GM06990 (cell line): Measurements from ENCODE around the gene NFKBIB.

Experiments
- DNase-seq: peaks from one replicate; pipeline ENCODE4 v3.0.0-alpha.2; 2011; ENCODE audit not compliant: insufficient read length; ENCODE audit errors: extremely low read depth
- H3K27me3 ChIP-seq: replicated peaks from 2 replicates; pipeline ENCODE4 v1.6.0; 2011; ENCODE audit warnings: low read length; ENCODE audit not compliant: control insufficient read depth, insufficient read depth
- H3K36me3 ChIP-seq: 2 replicates; pipeline ENCODE4 v1.5.1; 2011; ENCODE audit warnings: low read length; ENCODE audit not compliant: control insufficient read depth, insufficient read depth
- H3K4me3 ChIP-seq: replicated peaks from 2 replicates; pipeline ENCODE4 v1.5.1; 2011; ENCODE audit warnings: low read depth, mild to moderate bottlenecking, control low read depth, low read length
- TF ChIP-seq, protein P1 (sequence below): IDR thresholded peaks from 2 replicates; pipeline ENCODE4 v1.5.1; 2011; ENCODE audit warnings: low read length, control low read depth, mild to moderate bottlenecking, inconsistent platforms; ENCODE audit not compliant: insufficient read depth, poor library complexity, severe bottlenecking

Gene NFKBIB

DNA sequence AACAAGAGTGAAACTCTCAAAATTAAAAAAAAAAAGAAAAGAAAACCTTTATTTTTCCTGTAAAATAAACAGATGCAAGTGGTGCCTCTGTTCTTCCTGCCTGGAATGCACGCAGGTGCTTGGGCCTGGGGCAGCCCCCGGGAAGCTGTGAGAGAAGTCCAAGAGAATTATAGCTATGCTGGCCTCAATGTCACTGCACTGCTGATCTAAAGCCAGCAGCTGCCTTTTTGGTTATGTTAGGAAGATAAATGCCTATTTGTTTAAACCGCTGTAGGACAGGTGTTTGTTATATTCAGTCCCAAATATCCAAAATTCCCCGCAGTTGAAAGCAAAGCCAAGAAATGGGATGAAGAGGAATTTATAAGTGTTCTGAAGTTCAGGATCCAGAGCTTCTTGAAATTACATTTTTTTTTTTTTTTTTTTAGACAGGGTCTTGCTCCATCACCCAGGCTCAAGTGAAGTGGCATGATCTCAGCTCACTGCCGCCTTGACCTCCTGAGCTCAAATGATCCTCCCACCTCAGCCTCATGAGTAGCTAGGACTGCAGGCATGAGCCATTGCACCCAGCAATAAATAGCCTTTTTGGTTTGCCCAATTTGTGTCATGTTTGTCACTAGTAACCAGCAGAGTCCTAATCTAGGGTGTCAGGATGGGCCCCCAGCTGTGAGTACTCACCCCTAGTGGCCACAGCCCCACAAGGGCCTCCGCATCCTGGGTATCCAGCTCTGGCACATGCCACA lies 23.9 kb upstream of the NFKBIB start:
- no peak for DNase-seq

DNA sequence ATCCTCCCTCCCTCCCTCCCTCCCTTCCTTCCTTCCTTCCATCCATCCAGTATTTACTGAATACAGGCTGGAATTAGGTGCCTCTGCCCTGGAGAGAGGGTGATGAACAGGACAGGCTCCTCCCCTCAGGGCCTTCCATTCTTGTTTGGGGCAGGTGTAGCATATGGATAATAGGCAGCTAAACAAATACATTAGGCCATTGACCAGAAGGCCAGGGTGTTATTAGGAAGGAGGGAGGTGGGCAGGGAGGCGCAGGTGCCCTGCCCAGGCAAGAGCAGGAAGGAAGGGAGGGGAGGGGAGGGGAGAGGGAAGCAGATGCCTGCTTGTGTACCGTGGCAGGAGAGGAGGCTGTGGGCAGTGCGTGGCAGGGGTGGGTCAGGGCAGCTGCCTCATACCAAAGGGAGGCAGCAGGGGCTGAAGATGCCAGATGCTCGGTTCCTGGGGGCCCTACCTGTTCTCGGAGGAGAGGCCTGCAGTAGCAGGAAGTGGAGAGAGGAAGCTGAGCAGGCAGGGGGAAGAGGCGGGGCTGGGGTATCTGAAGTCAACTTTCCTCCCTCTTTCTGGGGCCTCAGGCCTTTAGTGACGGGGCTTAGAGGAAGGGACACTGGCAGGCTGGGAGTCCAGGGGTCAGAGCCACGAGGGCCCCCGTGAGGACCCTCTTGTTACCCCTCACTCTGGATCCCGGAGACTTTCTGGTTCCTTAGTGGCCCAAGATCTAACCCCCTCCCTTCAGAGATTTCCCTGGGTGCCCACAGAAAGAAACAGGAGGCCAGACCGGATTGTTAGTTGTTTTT lies 21.8 kb upstream of the NFKBIB start, which contains the start of gene RINL:
TSS of gene RINL (minus strand) at position 495 of the 794 bp plus-strand sequence. CDS start 1,533 bp downstream, outside the sequence.
- peak; percentile 68 for DNase-seq
- no peaks in the 10 kb centered on the region for H3K27me3 ChIP-seq
- TF ChIP-seq, protein P1, sequence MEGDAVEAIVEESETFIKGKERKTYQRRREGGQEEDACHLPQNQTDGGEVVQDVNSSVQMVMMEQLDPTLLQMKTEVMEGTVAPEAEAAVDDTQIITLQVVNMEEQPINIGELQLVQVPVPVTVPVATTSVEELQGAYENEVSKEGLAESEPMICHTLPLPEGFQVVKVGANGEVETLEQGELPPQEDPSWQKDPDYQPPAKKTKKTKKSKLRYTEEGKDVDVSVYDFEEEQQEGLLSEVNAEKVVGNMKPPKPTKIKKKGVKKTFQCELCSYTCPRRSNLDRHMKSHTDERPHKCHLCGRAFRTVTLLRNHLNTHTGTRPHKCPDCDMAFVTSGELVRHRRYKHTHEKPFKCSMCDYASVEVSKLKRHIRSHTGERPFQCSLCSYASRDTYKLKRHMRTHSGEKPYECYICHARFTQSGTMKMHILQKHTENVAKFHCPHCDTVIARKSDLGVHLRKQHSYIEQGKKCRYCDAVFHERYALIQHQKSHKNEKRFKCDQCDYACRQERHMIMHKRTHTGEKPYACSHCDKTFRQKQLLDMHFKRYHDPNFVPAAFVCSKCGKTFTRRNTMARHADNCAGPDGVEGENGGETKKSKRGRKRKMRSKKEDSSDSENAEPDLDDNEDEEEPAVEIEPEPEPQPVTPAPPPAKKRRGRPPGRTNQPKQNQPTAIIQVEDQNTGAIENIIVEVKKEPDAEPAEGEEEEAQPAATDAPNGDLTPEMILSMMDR: no peak
- H3K36me3 ChIP-seq: no peaks in the 10 kb centered on the region; the same call in 1 of the 2 replicates
- peak within 1 kb of the TSS; percentile 72 for H3K4me3 ChIP-seq

More for the DNA sequence above, 23.9 kb upstream of the NFKBIB start:
- H3K36me3 ChIP-seq: peaks cover 7% of the 10 kb centered on the region
- TF ChIP-seq, protein P1: no peak
- H3K27me3 ChIP-seq: no peaks in the 10 kb centered on the region
- H3K4me3 ChIP-seq: no peak overlapping the region

DNA sequence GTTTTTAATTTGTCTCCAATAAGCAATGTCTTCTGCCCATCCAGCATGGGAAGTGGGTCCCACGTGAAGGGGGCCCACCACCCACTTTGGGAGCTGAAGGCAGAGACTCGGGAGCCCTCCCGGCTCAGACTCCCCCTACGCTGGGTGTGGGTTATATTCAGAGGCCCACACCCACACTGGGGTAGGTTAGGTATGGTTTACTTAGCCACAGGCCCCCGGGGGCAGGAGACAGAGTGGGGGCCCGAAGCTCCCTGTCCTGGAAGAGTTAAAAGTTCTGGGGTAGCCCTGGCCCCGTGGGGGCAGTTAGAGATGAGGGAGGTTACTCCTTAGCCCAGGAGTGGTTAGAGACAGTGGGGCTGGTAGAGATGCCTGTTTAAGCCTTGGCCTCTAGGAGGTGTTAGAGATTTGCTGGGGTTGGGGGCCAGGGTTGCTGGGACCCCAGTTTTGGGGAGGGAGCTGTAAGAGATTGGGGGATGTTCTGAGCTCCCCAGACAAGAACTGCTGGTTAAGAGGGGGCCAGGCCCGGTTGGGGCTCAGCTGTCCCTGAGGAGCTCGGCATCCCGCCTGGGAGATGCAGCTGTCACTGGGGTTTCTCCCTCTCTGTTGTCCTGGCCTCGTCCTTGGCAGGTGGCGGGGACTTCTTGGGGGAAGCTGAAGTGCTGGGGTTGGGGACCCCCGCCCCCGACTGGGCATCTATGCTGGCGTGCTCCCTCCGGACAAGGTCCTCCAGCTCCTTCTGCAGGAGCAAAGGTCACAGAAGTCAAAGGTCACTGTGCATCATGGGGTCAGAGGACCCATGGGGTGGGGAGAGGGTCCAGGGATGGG lies 21.0 kb upstream of the NFKBIB start:
- peak overlapping the region; percentile 72 for H3K4me3 ChIP-seq
- TF ChIP-seq, protein P1: no peak

DNA sequence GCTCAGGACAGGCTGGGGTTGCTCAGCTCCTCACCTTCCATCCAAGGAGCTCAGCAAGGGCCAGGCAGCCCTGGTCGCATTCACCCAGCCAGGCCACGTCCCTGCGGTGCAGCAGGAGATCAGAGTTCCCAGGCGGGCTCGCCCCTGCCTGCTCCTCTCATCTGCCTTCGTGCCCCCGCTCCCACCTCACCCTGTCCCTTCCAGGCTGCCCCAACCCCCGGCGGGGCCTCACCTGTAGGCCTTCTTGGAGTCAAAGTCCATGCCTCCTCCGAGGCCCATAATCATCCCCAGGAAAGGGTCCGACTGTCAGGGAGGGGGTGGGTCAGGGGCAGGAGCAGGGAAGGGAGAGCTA lies 20.4 kb upstream of the NFKBIB start:
- DNase-seq: no peak
- Histone ChIP-seq H3K36me3 (peaks cover 2% of the 10 kb centered on the region; the same call in 1 of the 2 replicates), H3K4me3 (no peak overlapping the region), H3K27me3 (no peaks in the 10 kb centered on the region)
- TF ChIP-seq, protein P1: no peak

More for the DNA sequence above, 21.0 kb upstream of the NFKBIB start:
- no peak for DNase-seq
- Histone ChIP-seq H3K36me3 (peaks cover 2% of the 10 kb centered on the region; the same call in 1 of the 2 replicates), H3K27me3 (no peaks in the 10 kb centered on the region)

DNA sequence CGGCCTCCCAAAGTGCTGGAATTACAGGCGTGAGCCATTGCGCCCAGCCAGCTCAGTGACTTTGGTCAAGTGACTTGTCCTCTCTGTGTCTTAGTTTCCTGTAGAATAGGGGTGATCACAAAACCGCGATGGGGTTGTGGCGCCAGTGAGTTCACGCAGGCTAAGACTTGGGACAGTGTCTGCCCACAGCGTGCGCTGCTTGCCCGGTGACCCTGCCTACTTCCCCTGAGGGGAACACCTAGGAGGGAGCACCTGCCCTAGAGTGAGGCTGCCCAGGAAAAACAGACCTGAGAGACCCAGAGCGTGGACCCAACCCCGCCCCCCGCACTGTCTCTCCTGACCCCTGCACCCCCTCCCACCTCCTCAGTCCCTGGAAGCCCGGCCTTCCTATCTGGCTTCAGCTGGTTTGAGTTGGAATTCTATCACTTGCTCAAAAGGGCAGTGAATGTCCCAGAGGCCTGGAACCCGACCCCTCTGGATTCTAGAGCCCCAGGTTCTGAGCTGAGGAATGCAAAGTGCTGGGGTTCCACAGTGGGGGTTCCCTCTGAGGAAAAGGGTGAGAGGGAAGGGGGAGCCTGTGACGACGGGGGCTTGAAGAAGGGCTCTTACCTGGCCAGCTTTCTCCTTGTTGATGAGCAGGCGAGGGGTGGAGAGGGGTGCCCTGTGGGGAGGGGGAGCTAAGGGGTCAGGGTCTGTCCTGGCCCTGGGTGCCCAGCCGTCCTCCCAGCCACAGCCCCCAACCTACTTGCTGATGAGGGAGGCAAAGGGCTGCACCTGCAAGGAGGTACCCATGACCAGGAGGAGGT lies 19.5 kb upstream of the NFKBIB start:
- Histone ChIP-seq H3K4me3 (no peak overlapping the region), H3K27me3 (no peaks in the 10 kb centered on the region), H3K36me3 (peaks cover 2% of the 10 kb centered on the region; the same call in 1 of the 2 replicates)
- TF ChIP-seq, protein P1: no peak
- no peak for DNase-seq
